ENCODE data around the gene RBMS1.

DNA sequence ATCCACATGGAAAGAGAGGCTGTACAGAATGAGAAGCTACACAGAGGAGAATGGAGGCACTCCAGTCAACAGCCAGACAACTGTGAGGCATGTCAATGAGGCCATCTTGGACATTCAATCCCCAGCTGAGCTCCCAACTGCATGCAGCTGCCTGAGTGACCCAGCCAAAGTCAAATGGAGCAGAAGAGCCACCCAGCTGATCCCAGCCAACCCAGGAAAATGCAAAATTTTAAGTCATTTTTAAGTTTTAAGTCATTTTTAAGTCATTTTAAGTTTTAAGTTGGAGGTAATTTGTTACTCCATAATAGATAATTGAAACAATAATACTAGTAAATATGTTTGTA, 63.6 kb downstream of the RBMS1 start:
- TF ChIP-seq, protein P1, sequence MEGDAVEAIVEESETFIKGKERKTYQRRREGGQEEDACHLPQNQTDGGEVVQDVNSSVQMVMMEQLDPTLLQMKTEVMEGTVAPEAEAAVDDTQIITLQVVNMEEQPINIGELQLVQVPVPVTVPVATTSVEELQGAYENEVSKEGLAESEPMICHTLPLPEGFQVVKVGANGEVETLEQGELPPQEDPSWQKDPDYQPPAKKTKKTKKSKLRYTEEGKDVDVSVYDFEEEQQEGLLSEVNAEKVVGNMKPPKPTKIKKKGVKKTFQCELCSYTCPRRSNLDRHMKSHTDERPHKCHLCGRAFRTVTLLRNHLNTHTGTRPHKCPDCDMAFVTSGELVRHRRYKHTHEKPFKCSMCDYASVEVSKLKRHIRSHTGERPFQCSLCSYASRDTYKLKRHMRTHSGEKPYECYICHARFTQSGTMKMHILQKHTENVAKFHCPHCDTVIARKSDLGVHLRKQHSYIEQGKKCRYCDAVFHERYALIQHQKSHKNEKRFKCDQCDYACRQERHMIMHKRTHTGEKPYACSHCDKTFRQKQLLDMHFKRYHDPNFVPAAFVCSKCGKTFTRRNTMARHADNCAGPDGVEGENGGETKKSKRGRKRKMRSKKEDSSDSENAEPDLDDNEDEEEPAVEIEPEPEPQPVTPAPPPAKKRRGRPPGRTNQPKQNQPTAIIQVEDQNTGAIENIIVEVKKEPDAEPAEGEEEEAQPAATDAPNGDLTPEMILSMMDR (IDR thresholded peaks at IDR 0.05): no peak
- TF ChIP-seq POLR2AphosphoS5 (IDR thresholded peaks at IDR 0.05): no peak
